ENCODE measurements around the gene PMM2. TPM values are rescaled to one million over a fixed set of nuclear protein-coding genes. Genes with fewer than 3 reads are reported as not detected.

PMM2 gene
- total and polyA plus RNA-seq, 2 experiments from 2014 or later, result 38.2 to 60.4 TPM

DNA sequence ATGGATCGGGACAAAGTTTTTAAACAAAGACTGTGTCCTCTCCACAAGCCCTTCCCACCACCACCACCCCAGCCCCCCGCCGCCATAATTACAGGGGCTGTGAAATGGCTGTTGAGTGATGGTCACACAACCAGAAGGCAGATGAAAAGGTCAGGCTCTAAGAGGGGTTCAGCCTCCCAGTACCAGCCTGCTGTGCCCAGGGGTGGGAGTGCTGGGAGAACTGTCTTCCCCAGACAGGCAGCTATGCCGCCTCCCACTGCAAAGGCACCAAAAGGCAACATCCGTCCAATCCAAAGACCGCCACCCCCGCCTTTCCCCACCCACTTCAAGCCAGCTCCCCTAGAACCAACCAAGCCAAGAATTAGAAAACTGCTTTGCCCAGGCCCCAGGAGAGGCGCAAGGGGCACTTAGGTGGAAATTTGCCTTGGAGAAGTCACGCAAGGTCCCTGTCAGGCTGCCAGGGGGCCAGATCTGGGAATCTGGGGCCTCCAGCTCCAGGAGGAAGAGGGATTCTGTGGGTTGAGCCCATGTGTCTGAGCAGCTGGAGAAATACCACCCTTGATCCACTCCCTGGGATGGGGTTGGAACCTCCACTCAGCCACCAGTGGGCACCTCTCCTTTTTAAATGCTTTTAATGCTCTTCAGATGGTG is 56.8 kb downstream of the PMM2 start (continued):
- TF ChIP-seq, protein P1, sequence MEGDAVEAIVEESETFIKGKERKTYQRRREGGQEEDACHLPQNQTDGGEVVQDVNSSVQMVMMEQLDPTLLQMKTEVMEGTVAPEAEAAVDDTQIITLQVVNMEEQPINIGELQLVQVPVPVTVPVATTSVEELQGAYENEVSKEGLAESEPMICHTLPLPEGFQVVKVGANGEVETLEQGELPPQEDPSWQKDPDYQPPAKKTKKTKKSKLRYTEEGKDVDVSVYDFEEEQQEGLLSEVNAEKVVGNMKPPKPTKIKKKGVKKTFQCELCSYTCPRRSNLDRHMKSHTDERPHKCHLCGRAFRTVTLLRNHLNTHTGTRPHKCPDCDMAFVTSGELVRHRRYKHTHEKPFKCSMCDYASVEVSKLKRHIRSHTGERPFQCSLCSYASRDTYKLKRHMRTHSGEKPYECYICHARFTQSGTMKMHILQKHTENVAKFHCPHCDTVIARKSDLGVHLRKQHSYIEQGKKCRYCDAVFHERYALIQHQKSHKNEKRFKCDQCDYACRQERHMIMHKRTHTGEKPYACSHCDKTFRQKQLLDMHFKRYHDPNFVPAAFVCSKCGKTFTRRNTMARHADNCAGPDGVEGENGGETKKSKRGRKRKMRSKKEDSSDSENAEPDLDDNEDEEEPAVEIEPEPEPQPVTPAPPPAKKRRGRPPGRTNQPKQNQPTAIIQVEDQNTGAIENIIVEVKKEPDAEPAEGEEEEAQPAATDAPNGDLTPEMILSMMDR (conservative IDR thresholded peaks at IDR 0.05; ENCODE audit: low read depth in 2 of 2), result no peak
- no peak for TF ChIP-seq EZH2 (IDR thresholded peaks at IDR 0.05; ENCODE audit: low read depth, unreplicated experiment)
- TF ChIP-seq CREB1 (CRISPR knock-in tag; IDR thresholded peaks at IDR 0.05; ENCODE audit: low read depth), result no peak
- TF ChIP-seq ZNF462 (CRISPR knock-in tag; IDR thresholded peaks at IDR 0.05), result no peak
- no peak for TF ChIP-seq JUNB (IDR thresholded peaks at IDR 0.05; ENCODE audit: unreplicated experiment)
- no peak for TF ChIP-seq EZH2phosphoT487 (IDR thresholded peaks at IDR 0.05; ENCODE audit: unreplicated experiment)
